Mucosa of gallbladder (tissue), 1 donor: Measurements from ENCODE around the gene IPO4. TPM values are rescaled to one million over a fixed set of nuclear protein-coding genes. Genes with fewer than 3 reads are reported as not detected.
"Not testable (repeated sequence)": the region's sequence is repeated elsewhere in the genome, so short reads cannot be mapped to it uniquely, and the experiment has no call there.

ENCODE experiments used
- DNase-seq: peaks from one replicate; pipeline ENCODE4 v3.0.0-alpha.2; 2020; ENCODE audit warnings: low spot score
- total RNA-seq: library from RNA; stranded (reverse); gene quantifications from one replicate; pipeline ENCODE4 v1.2.1, GENCODE V29; 2021
- donor health status: DM: no; HTN: no; CAD: no.

IPO4 gene
- 23.0 TPM for total RNA-seq

- DNase-seq, result peak; percentile 96
Observed at GRCh38 chr14:24188251-24189058, at the start of gene IPO4. IPO4 (minus strand) TSS chr14:24188816; CDS start chr14:24188787, 29 bp downstream.

GRCh38 chr14:24238123-24238522 lies 49.5 kb upstream of the IPO4 start:
- DNase-seq, result no peak

- DNase-seq, result no peak
Observed at GRCh38 chr14:24237463-24237955, 48.9 kb upstream of the IPO4 start.

GRCh38 chr14:24236689-24237462 lies 48.3 kb upstream of the IPO4 start:
- DNase-seq, result no peak

- no peak for DNase-seq
Observed at GRCh38 chr14:24235804-24236688, 47.4 kb upstream of the IPO4 start.

- no peak for DNase-seq
Observed at GRCh38 chr14:24234095-24235005, 45.7 kb upstream of the IPO4 start.

GRCh38 chr14:24233538-24233866 lies 44.9 kb upstream of the IPO4 start:
- no peak for DNase-seq

GRCh38 chr14:24232645-24233537 lies 44.3 kb upstream of the IPO4 start, which contains the start of gene GMPR2:
GMPR2 (plus strand) TSS chr14:24232929; CDS start chr14:24233254, 325 bp downstream.
- no peak for DNase-seq

GRCh38 chr14:24232121-24232644 lies 43.6 kb upstream of the IPO4 start, which contains the start of gene NEDD8:
NEDD8 (minus strand) TSS chr14:24232367; CDS start chr14:24232267, 100 bp downstream.
- peak; percentile 90 for DNase-seq

GRCh38 chr14:24231263-24232120 lies 42.9 kb upstream of the IPO4 start:
- DNase-seq, result no peak

GRCh38 chr14:24228902-24229301 lies 40.3 kb upstream of the IPO4 start:
- no peak for DNase-seq

GRCh38 chr14:24226473-24226872 lies 37.9 kb upstream of the IPO4 start:
- DNase-seq, result no peak

GRCh38 chr14:24224618-24225071 lies 36.0 kb upstream of the IPO4 start:
- DNase-seq, result no peak

- not testable (repeated sequence) for DNase-seq
Observed at GRCh38 chr14:24222987-24223386, 34.4 kb upstream of the IPO4 start.

GRCh38 chr14:24219521-24219920 lies 30.9 kb upstream of the IPO4 start:
- DNase-seq, result no peak

GRCh38 chr14:24219080-24219479 lies 30.5 kb upstream of the IPO4 start:
- DNase-seq, result no peak

GRCh38 chr14:24216876-24217275 lies 28.3 kb upstream of the IPO4 start:
- not testable (repeated sequence) for DNase-seq

GRCh38 chr14:24216345-24216699 lies 27.7 kb upstream of the IPO4 start:
- no peak for DNase-seq
